Measurements from ENCODE around the gene TBK1. TPM values are rescaled to one million over a fixed set of nuclear protein-coding genes. Genes with fewer than 3 reads are reported as not detected.

Gene TBK1
- total RNA-seq, 4 donors from 2014 or later, result 22.6 to 38.4 (median 32.1) TPM

DNA sequence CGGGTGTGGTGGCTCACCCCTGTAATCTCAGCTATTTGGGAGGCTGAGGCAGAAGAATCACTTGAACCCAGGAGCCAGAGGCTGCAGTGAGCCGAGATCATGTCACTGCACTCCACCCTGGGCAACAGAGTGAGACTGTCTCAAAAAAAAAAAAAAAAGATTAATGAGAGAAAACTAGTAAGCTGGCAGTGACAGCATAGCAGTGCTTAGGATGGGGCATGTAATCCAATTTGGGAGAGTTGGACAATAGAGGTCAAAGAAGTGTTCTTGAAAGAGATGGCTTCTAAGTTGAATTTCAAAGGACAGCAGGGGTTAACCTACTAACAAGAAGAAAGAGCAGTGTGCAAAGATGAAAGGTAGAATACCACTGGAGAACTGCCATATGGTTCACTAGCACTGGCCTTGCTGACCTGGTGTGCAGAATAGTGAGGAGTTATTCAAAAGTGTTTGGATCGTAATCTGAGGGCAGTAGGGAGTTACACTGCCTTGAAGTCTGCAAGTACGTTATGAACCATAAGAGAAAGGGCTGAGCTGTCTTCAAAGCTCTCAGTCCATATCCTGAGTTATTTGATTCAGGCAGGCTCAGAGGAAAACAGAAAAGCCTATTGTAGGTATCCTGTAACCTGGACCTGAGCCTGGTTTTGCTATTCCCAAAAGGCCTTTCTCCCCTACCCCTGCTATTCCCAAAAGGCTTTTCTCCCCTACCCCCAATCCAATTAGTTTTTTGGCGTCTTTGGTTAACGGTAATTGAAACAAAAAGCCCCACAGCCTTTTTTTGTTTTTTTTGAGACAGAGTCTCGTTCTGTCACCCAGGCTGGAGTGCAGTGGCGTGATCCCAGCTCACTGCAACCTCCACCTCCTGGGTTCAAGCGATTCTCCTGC lies 44.3 kb upstream of the TBK1 start:
- 84% methylated on average over 7 of the region's 9 CpGs for WGBS, 2 donors (ENCODE audit: low coverage in 1 of 2)
- H3K27me3 ChIP-seq, result no peaks in the 10 kb centered on the region
- no peak overlapping the region for H3K27ac ChIP-seq
- no peak for ATAC-seq
- H3K9me3 ChIP-seq, result no peaks in the 10 kb centered on the region
- TF ChIP-seq POLR2AphosphoS5 (IDR thresholded peaks at IDR 0.05) (no peak), EP300 (IDR thresholded peaks at IDR 0.05) (no peak), POLR2A (IDR thresholded peaks at IDR 0.05) (no peak)
- TF ChIP-seq, protein P1, sequence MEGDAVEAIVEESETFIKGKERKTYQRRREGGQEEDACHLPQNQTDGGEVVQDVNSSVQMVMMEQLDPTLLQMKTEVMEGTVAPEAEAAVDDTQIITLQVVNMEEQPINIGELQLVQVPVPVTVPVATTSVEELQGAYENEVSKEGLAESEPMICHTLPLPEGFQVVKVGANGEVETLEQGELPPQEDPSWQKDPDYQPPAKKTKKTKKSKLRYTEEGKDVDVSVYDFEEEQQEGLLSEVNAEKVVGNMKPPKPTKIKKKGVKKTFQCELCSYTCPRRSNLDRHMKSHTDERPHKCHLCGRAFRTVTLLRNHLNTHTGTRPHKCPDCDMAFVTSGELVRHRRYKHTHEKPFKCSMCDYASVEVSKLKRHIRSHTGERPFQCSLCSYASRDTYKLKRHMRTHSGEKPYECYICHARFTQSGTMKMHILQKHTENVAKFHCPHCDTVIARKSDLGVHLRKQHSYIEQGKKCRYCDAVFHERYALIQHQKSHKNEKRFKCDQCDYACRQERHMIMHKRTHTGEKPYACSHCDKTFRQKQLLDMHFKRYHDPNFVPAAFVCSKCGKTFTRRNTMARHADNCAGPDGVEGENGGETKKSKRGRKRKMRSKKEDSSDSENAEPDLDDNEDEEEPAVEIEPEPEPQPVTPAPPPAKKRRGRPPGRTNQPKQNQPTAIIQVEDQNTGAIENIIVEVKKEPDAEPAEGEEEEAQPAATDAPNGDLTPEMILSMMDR (IDR thresholded peaks at IDR 0.05), result no peak
- H3K4me3 ChIP-seq, result no peak overlapping the region
- H3K4me1 ChIP-seq, result peaks cover 3 to 29% (median 5%) of the 10 kb centered on the region in 3 donors
- peaks cover 0 to 25% of the 10 kb centered on the region in 2 donors for H3K36me3 ChIP-seq

DNA sequence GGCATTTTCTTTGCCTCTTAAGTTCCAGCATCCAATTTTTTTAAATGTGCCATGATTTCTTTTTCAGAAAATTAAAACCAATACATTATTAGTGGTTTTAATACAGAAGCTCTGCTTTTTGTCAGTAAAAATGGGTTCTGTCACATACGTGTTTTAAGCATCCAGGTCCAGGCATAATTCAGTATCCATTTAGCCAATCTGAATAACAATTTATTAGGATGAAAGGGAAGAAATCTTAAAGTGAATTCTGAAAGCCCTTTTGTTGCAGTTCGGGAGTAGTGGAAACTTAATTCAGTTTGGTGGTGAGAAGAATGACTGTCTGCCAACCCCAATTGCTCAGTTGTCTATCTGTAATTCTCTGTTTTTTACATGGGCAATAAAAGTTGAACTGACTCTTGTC lies 40.5 kb upstream of the TBK1 start:
- Histone ChIP-seq H3K27me3 (no peaks in the 10 kb centered on the region), H3K27ac (no peak overlapping the region), H3K4me1 (peaks cover 0 to 9% (median 0%) of the 10 kb centered on the region in 3 donors), H3K36me3 (peaks cover 0 to 64% of the 10 kb centered on the region in 2 donors), H3K4me3 (no peak overlapping the region), H3K9me3 (no peaks in the 10 kb centered on the region)
- 84 to 100% methylated on average over 2 of the region's 2 CpGs for WGBS, 2 donors (ENCODE audit: low coverage in 1 of 2)
- no peak for ATAC-seq
- TF ChIP-seq EP300 (IDR thresholded peaks at IDR 0.05), result no peak
- no peak for TF ChIP-seq POLR2A (IDR thresholded peaks at IDR 0.05)
- TF ChIP-seq, protein P1 (IDR thresholded peaks at IDR 0.05), result no peak
- no peak for TF ChIP-seq POLR2AphosphoS5 (IDR thresholded peaks at IDR 0.05)

DNA sequence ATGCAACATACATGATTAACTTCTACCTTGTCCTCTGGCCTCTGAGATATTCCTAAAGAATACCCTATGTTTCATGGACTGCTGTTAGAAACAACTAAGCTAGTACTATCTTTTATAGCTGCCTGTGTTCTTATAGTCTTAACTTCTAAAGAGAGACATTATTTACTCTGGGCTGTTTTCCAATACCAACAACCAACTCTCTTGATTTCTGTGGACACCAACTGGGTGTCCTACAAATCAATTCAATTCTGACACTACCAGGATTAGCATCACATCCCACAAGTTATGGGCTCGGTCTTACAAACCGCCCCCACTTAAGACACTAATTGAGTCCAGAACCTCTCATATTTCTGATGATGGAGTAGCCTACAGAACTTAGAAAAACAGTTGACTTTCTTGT lies 39.5 kb upstream of the TBK1 start:
- Histone ChIP-seq H3K36me3 (peaks cover 0 to 74% of the 10 kb centered on the region in 2 donors), H3K9me3 (no peaks in the 10 kb centered on the region), H3K27ac (no peak overlapping the region), H3K4me3 (no peak overlapping the region), H3K4me1 (peaks cover 0 to 4% (median 0%) of the 10 kb centered on the region in 3 donors), H3K27me3 (no peaks in the 10 kb centered on the region)
- TF ChIP-seq EP300 (IDR thresholded peaks at IDR 0.05) (no peak), POLR2AphosphoS5 (IDR thresholded peaks at IDR 0.05) (no peak), POLR2A (IDR thresholded peaks at IDR 0.05) (no peak)
- TF ChIP-seq, protein P1 (IDR thresholded peaks at IDR 0.05), result no peak
- no CpG with 5 or more reads among the region's 2 CpGs for WGBS, 2 donors (ENCODE audit: low coverage in 1 of 2)
- ATAC-seq, result no peak

DNA sequence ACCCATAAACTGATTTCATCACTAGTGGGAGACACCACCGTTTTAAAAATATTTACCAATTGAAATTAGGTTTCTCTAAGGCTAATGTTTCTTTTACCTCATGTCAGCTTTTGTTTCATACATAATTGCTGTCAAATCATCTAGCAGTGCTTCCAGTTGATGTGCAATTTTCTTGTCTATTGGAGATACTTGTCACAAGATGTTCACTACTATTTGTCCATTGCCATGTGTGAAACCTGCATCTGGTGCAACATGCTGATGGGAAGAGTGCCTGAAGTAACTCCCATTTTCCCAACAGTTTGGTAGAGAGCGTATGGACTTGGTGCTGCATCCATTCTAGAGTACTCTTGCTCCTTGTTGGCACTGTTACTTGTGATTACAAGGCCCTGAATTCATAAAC lies 38.0 kb upstream of the TBK1 start:
- no peak for ATAC-seq
- H3K4me3 ChIP-seq, result no peak overlapping the region

More for the DNA sequence above, 38.0 kb upstream of the TBK1 start:
- H3K27ac ChIP-seq, result no peak overlapping the region
- H3K4me1 ChIP-seq, result no peaks in the 10 kb centered on the region
- no peaks in the 10 kb centered on the region for H3K9me3 ChIP-seq
- WGBS, 2 donors (ENCODE audit: low coverage in 1 of 2), result 63 to 73% methylated on average over 2 of the region's 2 CpGs
- peaks cover 0 to 88% of the 10 kb centered on the region in 2 donors for H3K36me3 ChIP-seq
- TF ChIP-seq, protein P1 (IDR thresholded peaks at IDR 0.05), result no peak
- TF ChIP-seq POLR2A (IDR thresholded peaks at IDR 0.05), result no peak
- TF ChIP-seq EP300 (IDR thresholded peaks at IDR 0.05), result no peak
- no peak for TF ChIP-seq POLR2AphosphoS5 (IDR thresholded peaks at IDR 0.05)
- H3K27me3 ChIP-seq, result no peaks in the 10 kb centered on the region
